ELR (cell line): Measurements from ENCODE around the gene WDR41.
"Not testable (repeated sequence)": the region's sequence is repeated elsewhere in the genome, so short reads cannot be mapped to it uniquely, and the experiment has no call there.

Experiments
- DNase-seq: peaks from one replicate; pipeline ENCODE4 v3.0.0-alpha.2; 2015; ENCODE audit warnings: low read depth

WDR41 gene

GRCh38 chr5:77402796-77403195 lies 89.3 kb downstream of the WDR41 start:
- no peak for DNase-seq

- DNase-seq, result no peak
Measured at GRCh38 chr5:77400645-77401044, 91.5 kb downstream of the WDR41 start.

GRCh38 chr5:77398896-77399295 lies 93.2 kb downstream of the WDR41 start:
- no peak for DNase-seq

GRCh38 chr5:77398458-77398857 lies 93.7 kb downstream of the WDR41 start:
- DNase-seq, result no peak

- DNase-seq, result no peak
Measured at GRCh38 chr5:77397686-77398292, 94.3 kb downstream of the WDR41 start.

GRCh38 chr5:77396017-77396416 lies 96.1 kb downstream of the WDR41 start:
- DNase-seq, result no peak

- no peak for DNase-seq
Measured at GRCh38 chr5:77394064-77394715, 97.9 kb downstream of the WDR41 start.

GRCh38 chr5:77391240-77391765 lies 100.8 kb downstream of the WDR41 start:
- no peak for DNase-seq

GRCh38 chr5:77390795-77391194 lies 101.3 kb downstream of the WDR41 start:
- DNase-seq, result peak; percentile 47

GRCh38 chr5:77390221-77390620 lies 101.9 kb downstream of the WDR41 start:
- DNase-seq, result no peak

GRCh38 chr5:77389746-77390145 lies 102.4 kb downstream of the WDR41 start:
- DNase-seq, result no peak

- not testable (repeated sequence) for DNase-seq
Measured at GRCh38 chr5:77386340-77386739, 105.8 kb downstream of the WDR41 start.

GRCh38 chr5:77383336-77383735 lies 108.8 kb downstream of the WDR41 start:
- DNase-seq, result peak; percentile 30
